Gastroesophageal sphincter (tissue), 3 donors: ENCODE results near the gene PSME4.

Source experiments
- CTCF ChIP-seq, 4 experiments: fragments of 200-600 bp in 2 of 4; fragments of 450-650 bp in 2 of 4; sonication (generic) in 1 of 4; IDR thresholded peaks; one replicate each; pipeline ENCODE4 v1.5.1; 2017 to 2019; ENCODE audit warnings: antibody characterized with exemption in 4 of 4, mild to moderate bottlenecking in 2 of 4, moderate library complexity in 2 of 4
- EP300 ChIP-seq: sonication (generic); formaldehyde crosslinking; IDR thresholded peaks from one replicate; pipeline ENCODE4 v1.6.1; 2017; ENCODE audit warnings: antibody characterized with exemption, mild to moderate bottlenecking

DNA sequence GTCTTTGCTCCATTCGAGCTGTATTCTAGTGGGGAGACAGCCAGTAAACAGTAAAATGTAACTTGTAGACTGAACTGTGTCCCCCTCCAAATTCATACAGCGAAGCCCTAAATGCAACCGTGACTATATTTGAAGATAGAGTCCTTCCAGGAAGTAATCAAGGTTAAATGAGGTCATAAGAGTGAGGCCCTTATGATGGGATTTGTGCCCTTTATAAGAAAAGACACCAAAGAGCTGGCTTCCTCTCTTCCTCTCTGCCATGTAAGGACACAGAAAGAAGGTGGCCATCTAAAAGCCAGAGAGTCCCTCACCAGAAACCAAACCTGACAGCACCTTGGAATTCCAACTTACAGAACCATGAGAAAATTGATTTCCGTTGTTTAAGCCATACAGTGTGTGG is 142.5 kb downstream of the PSME4 start:
- TF ChIP-seq EP300: no peak
- TF ChIP-seq CTCF (IDR thresholded peaks at IDR 0.05): no peak
